Fibroblast of lung (primary cell): ENCODE data around the gene PHF14. TPM values are rescaled to one million over a fixed set of nuclear protein-coding genes. Genes with fewer than 3 reads are reported as not detected.

ENCODE experiments used
- DNase-seq, 2 donors: peaks; one replicate each; pipeline versions ENCODE4 v3.0.0 to v3.0.0-alpha.2; 2010; ENCODE audit warnings: low read depth in 2 of 2
- H2AFZ ChIP-seq: 2 replicates; pipeline ENCODE4 v1.5.1; 2012; ENCODE audit warnings: low read length, control low read depth, inconsistent platforms
- H3K27ac ChIP-seq: 2 replicates; pipeline ENCODE4 v1.5.1; 2011; ENCODE audit warnings: low read length, control low read depth; ENCODE audit not compliant: insufficient read depth
- H3K27me3 ChIP-seq: 2 replicates; pipeline ENCODE4 v1.5.1; 2011; ENCODE audit warnings: mild to moderate bottlenecking, low read length; ENCODE audit not compliant: control insufficient read depth, insufficient read depth
- H3K36me3 ChIP-seq: 2 replicates; pipeline ENCODE4 v1.5.1; 2011; ENCODE audit warnings: low read length; ENCODE audit not compliant: control insufficient read depth, insufficient read depth
- H3K4me1 ChIP-seq: 2 replicates; pipeline ENCODE4 v1.5.1; 2011; ENCODE audit warnings: low read length; ENCODE audit not compliant: control insufficient read depth, insufficient read depth; ENCODE audit errors: extremely low read depth
- H3K4me2 ChIP-seq: 2 replicates; pipeline ENCODE4 v1.5.1; 2011; ENCODE audit warnings: low read length, control low read depth; ENCODE audit not compliant: insufficient read depth; ENCODE audit errors: extremely low read depth
- H3K4me3 ChIP-seq, 4 experiments: fragments of 200-600 bp in 1 of 4; sonication (generic) in 1 of 4; replicated peaks in 1 of 4; 2 replicates each; pipeline ENCODE4 v1.5.1; 2011 to 2016; ENCODE audit warnings: low read length in 4 of 4, low read depth in 3 of 4, mild to moderate bottlenecking in 3 of 4, control low read depth in 2 of 4, inconsistent platforms in 1 of 4, mixed read lengths in 1 of 4; ENCODE audit not compliant: insufficient read depth in 1 of 4; ENCODE audit errors: control extremely low read depth in 1 of 4
- H3K79me2 ChIP-seq: 2 replicates; pipeline ENCODE4 v1.5.1; 2012; ENCODE audit warnings: mild to moderate bottlenecking, low read length, inconsistent platforms; ENCODE audit not compliant: control insufficient read depth, insufficient read depth
- H3K9ac ChIP-seq: 2 replicates; pipeline ENCODE4 v1.5.1; 2011; ENCODE audit warnings: mild to moderate bottlenecking, low read length, control low read depth; ENCODE audit not compliant: insufficient read depth
- H3K9me3 ChIP-seq: 2 replicates; pipeline ENCODE4 v1.5.1; 2012; ENCODE audit warnings: low read depth, low read length; ENCODE audit not compliant: control insufficient read depth, insufficient read depth
- H4K20me1 ChIP-seq: 2 replicates; pipeline ENCODE4 v1.5.1; 2011; ENCODE audit warnings: low read length; ENCODE audit not compliant: control insufficient read depth, insufficient read depth; ENCODE audit errors: extremely low read depth
- CTCF ChIP-seq, 2 donors: IDR thresholded peaks in 1 of 2; conservative IDR thresholded peaks in 1 of 2; 1 replicate in 1 of 2; 2 replicates in 1 of 2; pipeline ENCODE4 v1.5.1; 2011 to 2012; ENCODE audit warnings: low read length in 2 of 2, control low read depth in 1 of 2, inconsistent platforms in 1 of 2, low read depth in 1 of 2, mild to moderate bottlenecking in 1 of 2
- EZH2 ChIP-seq: IDR thresholded peaks from 2 replicates; pipeline ENCODE4 v1.5.1; 2012; ENCODE audit warnings: low read length, control low read depth, mild to moderate bottlenecking; ENCODE audit errors: missing control alignments
- polyA plus RNA-seq, 2 donors: library from polyadenylated mRNA; depleted of rRNA in 1 of 2; stranded (reverse) in 1 of 2; unstranded in 1 of 2; fragments of >200 nt; gene quantifications; 2 replicates each; pipeline ENCODE4 v1.2.1, GENCODE V29; 2011 to 2012; ENCODE audit warnings: missing spikeins in 1 of 2
- total RNA-seq: library from RNA; depleted of rRNA; stranded (reverse); fragments of >200 nt; gene quantifications from 2 replicates; pipeline ENCODE4 v1.2.1, GENCODE V29; 2014

The PHF14 gene
- total and polyA plus RNA-seq, 2 donors (not counting 1 experiment from before 2014, with no cell fraction given) = 18.8 to 29.6 TPM

- Histone ChIP-seq H4K20me1 (no peaks in the 10 kb centered on the region), H3K4me1 (no peaks in the 10 kb centered on the region), H3K4me3 (no peak overlapping the region), H3K79me2 (no peaks in the 10 kb centered on the region), H3K27me3 (no peaks in the 10 kb centered on the region), H3K4me2 (no peak overlapping the region), H3K36me3 (no peaks in the 10 kb centered on the region), H2AFZ (no peak overlapping the region), H3K9me3 (no peaks in the 10 kb centered on the region), H3K27ac (no peak overlapping the region), H3K9ac (no peak overlapping the region)
- TF ChIP-seq EZH2 (no peak), CTCF (conservative IDR thresholded peaks at IDR 0.05 in 1 of 2, IDR thresholded peaks at IDR 0.05 in 1 of 2; ENCODE audit: low read depth in 1 of 2, low read length in 2 of 2) (no peak)
- DNase-seq = peak in 1 of 2 donors; percentile 75
Observed at GRCh38 chr7:11155883-11156282, 182.2 kb downstream of the PHF14 start.

GRCh38 chr7:11161499-11161898, 187.8 kb downstream of the PHF14 start:
- H3K4me3 ChIP-seq = no peak overlapping the region
- H4K20me1 ChIP-seq = no peaks in the 10 kb centered on the region
- no peak for DNase-seq
- H3K4me2 ChIP-seq = no peak overlapping the region
- H3K4me1 ChIP-seq = no peaks in the 10 kb centered on the region
- H3K27me3 ChIP-seq = no peaks in the 10 kb centered on the region
- no peaks in the 10 kb centered on the region for H3K9me3 ChIP-seq
- H3K27ac ChIP-seq = no peak overlapping the region
- no peaks in the 10 kb centered on the region for H3K36me3 ChIP-seq
- TF ChIP-seq CTCF (conservative IDR thresholded peaks at IDR 0.05 in 1 of 2, IDR thresholded peaks at IDR 0.05 in 1 of 2; ENCODE audit: low read depth in 1 of 2, low read length in 2 of 2) (no peak), EZH2 (no peak)
- no peak overlapping the region for H2AFZ ChIP-seq
- no peak overlapping the region for H3K9ac ChIP-seq
- no peaks in the 10 kb centered on the region for H3K79me2 ChIP-seq

- no peak overlapping the region for H3K4me3 ChIP-seq
Observed at GRCh38 chr7:11163220-11163619, 189.5 kb downstream of the PHF14 start.

More at GRCh38 chr7:11163220-11163619, 189.5 kb downstream of the PHF14 start:
- no peak for DNase-seq
- no peaks in the 10 kb centered on the region for H3K9me3 ChIP-seq
- no peaks in the 10 kb centered on the region for H4K20me1 ChIP-seq
- no peaks in the 10 kb centered on the region for H3K27me3 ChIP-seq
- no peaks in the 10 kb centered on the region for H3K79me2 ChIP-seq
- no peak overlapping the region for H3K27ac ChIP-seq
- no peaks in the 10 kb centered on the region for H3K4me1 ChIP-seq
- no peak overlapping the region for H2AFZ ChIP-seq
- TF ChIP-seq EZH2 (no peak), CTCF (conservative IDR thresholded peaks at IDR 0.05 in 1 of 2, IDR thresholded peaks at IDR 0.05 in 1 of 2; ENCODE audit: low read depth in 1 of 2, low read length in 2 of 2) (no peak)
- H3K36me3 ChIP-seq = no peaks in the 10 kb centered on the region
- H3K9ac ChIP-seq = no peak overlapping the region
- H3K4me2 ChIP-seq = no peak overlapping the region
